Keratinocyte (primary cell): ENCODE results near the gene FAM13A. TPM values are rescaled to one million over a fixed set of nuclear protein-coding genes. Genes with fewer than 3 reads are reported as not detected.

ENCODE experiments used
- DNase-seq: peaks from one replicate; pipeline ENCODE4 v3.0.0-alpha.2; 2011; ENCODE audit warnings: low read depth, missing footprints, low spot score
- FAIRE-seq: peaks from 2 replicates; lab custom pipeline; 2011; peaks lifted over from hg19 to GRCh38; lab: Jason Lieb, UNC
- H2AFZ ChIP-seq: 2 replicates; pipeline ENCODE4 v1.6.0; 2012; ENCODE audit warnings: low read length, control low read depth, inconsistent platforms; ENCODE audit not compliant: control insufficient read depth
- H3K27ac ChIP-seq: 2 replicates; pipeline ENCODE4 v1.5.1; 2011; ENCODE audit warnings: low read length; ENCODE audit not compliant: control insufficient read depth, insufficient read depth
- H3K27me3 ChIP-seq: 3 replicates; pipeline ENCODE4 v1.6.0; 2011; ENCODE audit warnings: low read length; ENCODE audit not compliant: control insufficient read depth, insufficient read depth; ENCODE audit errors: extremely low read depth
- H3K36me3 ChIP-seq, 2 experiments: 2 replicates in 1 of 2; 3 replicates in 1 of 2; pipeline ENCODE4 v1.5.1; 2011; ENCODE audit warnings: low read length in 2 of 2, mild to moderate bottlenecking in 1 of 2; ENCODE audit not compliant: control insufficient read depth in 2 of 2, insufficient read depth in 2 of 2; ENCODE audit errors: extremely low read depth in 1 of 2
- H3K4me1 ChIP-seq: 3 replicates; pipeline ENCODE4 v1.5.1; 2011; ENCODE audit warnings: low read length; ENCODE audit not compliant: control insufficient read depth, insufficient read depth; ENCODE audit errors: extremely low read depth
- H3K4me2 ChIP-seq: 3 replicates; pipeline ENCODE4 v1.6.0; 2011; ENCODE audit warnings: low read depth, low read length; ENCODE audit not compliant: control insufficient read depth, insufficient read depth; ENCODE audit errors: extremely low read depth
- H3K4me3 ChIP-seq, 3 experiments: fragments of 200-600 bp in 1 of 3; sonication (generic) in 1 of 3; 2 replicates in 2 of 3; 3 replicates in 1 of 3; pipeline ENCODE4 v1.5.1; 2011 to 2016; ENCODE audit warnings: low read length in 3 of 3, mild to moderate bottlenecking in 3 of 3, control low read depth in 2 of 3, inconsistent platforms in 1 of 3, low read depth in 1 of 3, mixed read lengths in 1 of 3, mixed run types in 1 of 3, moderate library complexity in 1 of 3; ENCODE audit not compliant: control insufficient read depth in 2 of 3, insufficient read depth in 2 of 3; ENCODE audit errors: extremely low read depth in 1 of 3
- H3K79me2 ChIP-seq: 2 replicates; pipeline ENCODE4 v1.6.0; 2012; ENCODE audit warnings: low read length; ENCODE audit not compliant: control insufficient read depth, insufficient read depth
- H3K9ac ChIP-seq: 3 replicates; pipeline ENCODE4 v1.6.0; 2011; ENCODE audit warnings: low read length; ENCODE audit not compliant: control insufficient read depth, insufficient read depth; ENCODE audit errors: extremely low read depth
- H3K9me1 ChIP-seq: 3 replicates; pipeline ENCODE4 v1.6.0; 2011; ENCODE audit warnings: low read length; ENCODE audit not compliant: control insufficient read depth, insufficient read depth; ENCODE audit errors: extremely low read depth
- H3K9me3 ChIP-seq: 2 replicates; pipeline ENCODE4 v1.5.1; 2012; ENCODE audit warnings: low read depth, low read length; ENCODE audit not compliant: control insufficient read depth
- H4K20me1 ChIP-seq: 3 replicates; pipeline ENCODE4 v1.6.0; 2011; ENCODE audit warnings: low read length; ENCODE audit not compliant: control insufficient read depth, insufficient read depth; ENCODE audit errors: extremely low read depth
- EZH2 ChIP-seq: IDR thresholded peaks from one replicate; pipeline ENCODE4 v1.6.1; 2012; ENCODE audit warnings: inconsistent platforms, mild to moderate bottlenecking, low read length, moderate library complexity
- dilution Hi-C: fragments of 300-500 bp; cut with MboI; formaldehyde crosslinking; loops from one replicate; pipeline ENCODE4 v1.7.0; 2020; ENCODE audit warnings: low sequenced_read_pairs; ENCODE audit not compliant: extremely low pct_ligation_motif_present
- polyA plus RNA-seq, 5 experiments: library from polyadenylated mRNA; depleted of rRNA in 3 of 5; stranded (reverse) in 3 of 5; stranded (forward) in 1 of 5; unstranded in 1 of 5; fragments of >200 nt; gene quantifications; 1 replicate in 1 of 5; 2 replicates in 3 of 5; 3 replicates in 1 of 5; pipeline versions ENCODE4 v1.2.1 to v1.2.3, GENCODE V29; 2011 to 2012; ENCODE audit warnings: missing spikeins in 2 of 5, low read depth in 1 of 5, low replicate concordance in 1 of 5
- TF ChIP-seq, protein P1 (sequence below), 3 experiments: IDR thresholded peaks in 1 of 3; conservative IDR thresholded peaks in 1 of 3; optimal IDR thresholded peaks in 1 of 3; 2 replicates in 2 of 3; 3 replicates in 1 of 3; pipeline versions ENCODE3 to v1.5.1; 2011; ENCODE audit warnings: low read length in 3 of 3, mild to moderate bottlenecking in 3 of 3, moderate library complexity in 2 of 3, control low read depth in 1 of 3, inconsistent platforms in 1 of 3; ENCODE audit not compliant: insufficient read depth in 2 of 3; ENCODE audit errors: extremely low read depth in 1 of 3

Gene FAM13A
- polyA plus RNA-seq, 1 donor (not counting 4 experiments of a cell fraction or from before 2014, with no cell fraction given): 6.0 TPM

DNA sequence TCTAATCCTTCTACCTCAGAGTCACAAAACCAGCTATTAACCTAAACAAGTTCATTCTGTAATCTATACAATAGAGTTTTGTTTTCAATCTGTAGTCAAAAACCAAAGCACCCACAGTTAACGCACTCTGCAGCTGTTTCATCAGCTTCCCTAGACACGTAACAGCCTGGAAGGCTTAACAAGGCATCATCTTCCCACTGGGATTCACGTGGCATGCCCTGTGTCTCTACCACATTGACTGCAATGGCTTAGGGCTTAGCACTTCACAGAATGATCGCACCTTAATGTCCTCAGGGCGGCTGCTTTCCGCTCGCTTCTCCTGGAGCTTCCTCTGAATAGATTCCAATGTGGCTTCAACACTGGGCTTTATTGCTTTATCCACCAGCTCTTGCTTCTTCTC is 309.6 kb downstream of the FAM13A start:
- Histone ChIP-seq H3K27me3 (no peaks in the 10 kb centered on the region), H3K9me3 (no peaks in the 10 kb centered on the region), H3K36me3 (peaks cover 0 to 3% of the 10 kb centered on the region in 2 experiments), H4K20me1 (no peaks in the 10 kb centered on the region), H3K4me1 (no peaks in the 10 kb centered on the region), H3K4me3 (no peak overlapping the region), H3K79me2 (no peaks in the 10 kb centered on the region), H3K9ac (no peak overlapping the region), H3K4me2 (no peak overlapping the region), H2AFZ (no peak overlapping the region), H3K27ac (no peak overlapping the region), H3K9me1 (no peaks in the 10 kb centered on the region)
- dilution Hi-C loops: no loop called here
- no peak for FAIRE-seq
- DNase-seq: no peak
- TF ChIP-seq EZH2: no peak
- TF ChIP-seq, protein P1, sequence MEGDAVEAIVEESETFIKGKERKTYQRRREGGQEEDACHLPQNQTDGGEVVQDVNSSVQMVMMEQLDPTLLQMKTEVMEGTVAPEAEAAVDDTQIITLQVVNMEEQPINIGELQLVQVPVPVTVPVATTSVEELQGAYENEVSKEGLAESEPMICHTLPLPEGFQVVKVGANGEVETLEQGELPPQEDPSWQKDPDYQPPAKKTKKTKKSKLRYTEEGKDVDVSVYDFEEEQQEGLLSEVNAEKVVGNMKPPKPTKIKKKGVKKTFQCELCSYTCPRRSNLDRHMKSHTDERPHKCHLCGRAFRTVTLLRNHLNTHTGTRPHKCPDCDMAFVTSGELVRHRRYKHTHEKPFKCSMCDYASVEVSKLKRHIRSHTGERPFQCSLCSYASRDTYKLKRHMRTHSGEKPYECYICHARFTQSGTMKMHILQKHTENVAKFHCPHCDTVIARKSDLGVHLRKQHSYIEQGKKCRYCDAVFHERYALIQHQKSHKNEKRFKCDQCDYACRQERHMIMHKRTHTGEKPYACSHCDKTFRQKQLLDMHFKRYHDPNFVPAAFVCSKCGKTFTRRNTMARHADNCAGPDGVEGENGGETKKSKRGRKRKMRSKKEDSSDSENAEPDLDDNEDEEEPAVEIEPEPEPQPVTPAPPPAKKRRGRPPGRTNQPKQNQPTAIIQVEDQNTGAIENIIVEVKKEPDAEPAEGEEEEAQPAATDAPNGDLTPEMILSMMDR (optimal IDR thresholded peaks at IDR 0.05 in 1 of 3, IDR thresholded peaks at IDR 0.05 in 1 of 3, conservative IDR thresholded peaks at IDR 0.05 in 1 of 3; ENCODE audit: extremely low read depth in 1 of 3, insufficient read depth in 2 of 3, low read length in 3 of 3): no peak

DNA sequence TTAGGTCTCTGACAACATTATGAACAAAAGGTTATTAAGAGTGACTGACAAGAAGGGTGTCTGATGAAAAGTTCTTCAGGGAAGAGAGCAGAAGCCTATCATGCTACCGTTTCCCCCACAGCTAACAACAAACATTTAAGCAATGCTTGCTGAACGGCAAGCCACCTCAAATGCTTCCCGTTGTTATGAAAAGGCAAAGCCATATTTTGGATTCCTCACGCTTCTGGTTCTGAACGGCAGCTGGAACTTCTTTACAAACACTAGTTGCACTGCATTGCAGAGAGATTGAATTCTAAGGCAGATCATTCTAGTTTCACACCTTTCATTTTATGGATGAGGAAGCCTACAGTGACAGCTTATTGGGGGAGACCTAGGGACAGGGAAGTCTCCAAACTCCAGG is 310.8 kb downstream of the FAM13A start:
- no peaks in the 10 kb centered on the region for H3K9me3 ChIP-seq
- no peak for TF ChIP-seq EZH2
- TF ChIP-seq, protein P1 (optimal IDR thresholded peaks at IDR 0.05 in 1 of 3, IDR thresholded peaks at IDR 0.05 in 1 of 3, conservative IDR thresholded peaks at IDR 0.05 in 1 of 3; ENCODE audit: extremely low read depth in 1 of 3, insufficient read depth in 2 of 3, low read length in 3 of 3): no peak
- no peaks in the 10 kb centered on the region for H3K4me1 ChIP-seq
- H2AFZ ChIP-seq: no peak overlapping the region
- H3K27me3 ChIP-seq: no peaks in the 10 kb centered on the region
- FAIRE-seq (no peak), DNase-seq (no peak)
- no peaks in the 10 kb centered on the region for H3K9me1 ChIP-seq
- peaks cover 0 to 3% of the 10 kb centered on the region in 2 experiments for H3K36me3 ChIP-seq
- H4K20me1 ChIP-seq: no peaks in the 10 kb centered on the region
- H3K4me3 ChIP-seq: no peak overlapping the region
- H3K27ac ChIP-seq: no peak overlapping the region
- H3K79me2 ChIP-seq: no peaks in the 10 kb centered on the region
- no peak overlapping the region for H3K4me2 ChIP-seq
- no peak overlapping the region for H3K9ac ChIP-seq
- dilution Hi-C loops: no loop called here
